GM18517 (cell line): ENCODE data around the gene OCA2.
"Not testable (repeated sequence)": the region's sequence is repeated elsewhere in the genome, so short reads cannot be mapped to it uniquely, and the experiment has no call there.

ENCODE experiments used
- ATAC-seq: cut with Tn5 transposase; IDR thresholded peaks from one replicate; pipeline ENCODE4 v1.9.1; 2021; ENCODE audit warnings: mild to moderate bottlenecking, moderate library complexity; ENCODE audit not compliant: unreplicated experiment

OCA2 gene

GRCh38 chr15:28026221-28026620 is 72.9 kb downstream of the OCA2 start:
- no peak for ATAC-seq

GRCh38 chr15:28025413-28025812 is 73.7 kb downstream of the OCA2 start:
- ATAC-seq, result no peak

GRCh38 chr15:28024889-28025250 is 74.2 kb downstream of the OCA2 start:
- ATAC-seq, result no peak

GRCh38 chr15:28023933-28024888 is 74.9 kb downstream of the OCA2 start:
- ATAC-seq, result no peak

- no peak for ATAC-seq
Observed at GRCh38 chr15:28023422-28023821, 75.7 kb downstream of the OCA2 start.

GRCh38 chr15:28022961-28023360 is 76.2 kb downstream of the OCA2 start:
- no peak for ATAC-seq

- ATAC-seq, result no peak
Observed at GRCh38 chr15:28022181-28022580, 76.9 kb downstream of the OCA2 start.

GRCh38 chr15:28021281-28022039 is 77.7 kb downstream of the OCA2 start:
- no peak for ATAC-seq

- ATAC-seq, result no peak
Observed at GRCh38 chr15:28020644-28021043, 78.5 kb downstream of the OCA2 start.

- ATAC-seq, result no peak
Observed at GRCh38 chr15:28019594-28020309, 79.4 kb downstream of the OCA2 start.

- no peak for ATAC-seq
Observed at GRCh38 chr15:28018291-28019044, 80.6 kb downstream of the OCA2 start.

- ATAC-seq, result no peak
Observed at GRCh38 chr15:28017423-28017924, 81.6 kb downstream of the OCA2 start.

GRCh38 chr15:28015855-28016254 is 83.3 kb downstream of the OCA2 start:
- no peak for ATAC-seq

- no peak for ATAC-seq
Observed at GRCh38 chr15:28014623-28015200, 84.4 kb downstream of the OCA2 start.

- ATAC-seq, result no peak
Observed at GRCh38 chr15:28013976-28014375, 85.1 kb downstream of the OCA2 start.

GRCh38 chr15:28013480-28013879 is 85.6 kb downstream of the OCA2 start:
- ATAC-seq, result no peak

GRCh38 chr15:28012231-28012630 is 86.9 kb downstream of the OCA2 start:
- ATAC-seq, result no peak

- ATAC-seq, result not testable (repeated sequence)
Observed at GRCh38 chr15:28008175-28008574, 90.9 kb downstream of the OCA2 start.

- ATAC-seq, result no peak
Observed at GRCh38 chr15:28006116-28006905, 92.8 kb downstream of the OCA2 start.
